Stimulated activated CD4-positive, alpha-beta T cell treated with anti-CD3 and anti-CD28 coated beads, Interleukin-1b, Interleukin-23, amount 100 ng/mL, for 4 hours (primary cell): ENCODE results near the gene FKBP8.

Source experiments
- DNase-seq, 2 donors: peaks; one replicate each; pipeline ENCODE4 v3.0.0-alpha.2; 2020; ENCODE audit warnings: low read depth in 2 of 2

Gene FKBP8

GRCh38 chr19:18486746-18487145 is 56.6 kb downstream of the FKBP8 start:
- DNase-seq: no peak

DNA sequence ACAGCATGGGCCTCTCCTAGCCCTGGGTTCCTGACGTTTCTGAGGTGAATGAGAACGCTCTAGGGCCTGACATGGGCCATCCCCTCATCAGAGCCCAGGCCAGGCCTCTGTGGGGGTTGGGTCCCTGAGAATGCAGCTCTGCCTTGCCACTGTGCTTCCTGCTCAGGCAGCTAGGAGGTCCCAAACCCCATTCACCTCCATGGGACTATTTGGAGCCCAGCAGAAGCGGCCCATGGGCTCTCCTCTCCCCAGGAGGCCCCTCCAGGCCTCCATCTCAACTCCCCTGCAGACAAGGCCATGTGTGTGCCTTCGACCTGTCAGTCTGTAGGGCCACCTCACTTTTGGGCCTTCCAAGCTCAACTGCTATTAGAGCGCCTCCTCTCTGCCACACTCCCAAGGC is 58.4 kb downstream of the FKBP8 start:
- no peak for DNase-seq

DNA sequence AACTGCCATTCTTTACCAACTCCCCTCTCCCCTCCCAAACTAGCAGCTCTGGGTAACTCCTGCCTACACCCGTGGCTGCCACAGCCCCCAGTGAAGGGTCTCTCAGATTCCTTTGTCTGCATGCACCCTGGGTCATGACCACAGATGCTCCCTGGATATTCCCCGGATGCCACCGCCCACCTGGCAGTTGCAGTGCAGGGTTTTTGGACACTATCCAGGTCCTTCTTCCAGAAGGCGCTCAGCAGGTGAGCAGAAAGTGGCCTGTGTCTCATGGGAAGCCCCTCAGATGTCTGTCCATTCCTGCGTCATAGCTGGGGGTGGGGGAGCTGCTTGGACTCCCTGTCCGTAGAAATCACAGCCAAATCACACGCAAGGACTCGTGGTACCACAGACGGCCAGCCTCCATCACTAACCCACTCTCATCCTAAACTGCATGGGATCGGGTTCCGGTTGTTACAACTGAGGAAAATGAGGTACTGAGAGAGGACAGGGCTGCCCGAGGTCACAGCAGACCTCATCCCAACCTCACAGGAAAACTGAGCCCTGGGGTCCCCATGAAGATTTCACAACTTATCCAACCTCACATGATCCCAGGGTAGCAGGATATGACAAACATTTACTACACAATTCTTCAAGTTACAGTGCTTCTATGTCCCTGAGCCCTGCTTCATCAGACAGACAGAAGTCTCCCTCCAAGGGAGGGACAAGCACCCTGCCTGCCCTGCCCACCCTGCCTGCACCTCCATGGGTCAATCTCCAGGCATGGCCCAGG is 60.1 kb downstream of the FKBP8 start:
- DNase-seq: no peak
